Stimulated activated CD8-positive, alpha-beta memory T cell treated with anti-CD3 and anti-CD28 coated beads, Interleukin-15, amount 100 ng/mL, for 4 hours (primary cell): ENCODE measurements around the gene USP10.

Source experiments
- DNase-seq, 2 donors: peaks; one replicate each; pipeline ENCODE4 v3.0.0-alpha.2; 2020; ENCODE audit warnings: low read depth in 2 of 2

Gene USP10

DNA sequence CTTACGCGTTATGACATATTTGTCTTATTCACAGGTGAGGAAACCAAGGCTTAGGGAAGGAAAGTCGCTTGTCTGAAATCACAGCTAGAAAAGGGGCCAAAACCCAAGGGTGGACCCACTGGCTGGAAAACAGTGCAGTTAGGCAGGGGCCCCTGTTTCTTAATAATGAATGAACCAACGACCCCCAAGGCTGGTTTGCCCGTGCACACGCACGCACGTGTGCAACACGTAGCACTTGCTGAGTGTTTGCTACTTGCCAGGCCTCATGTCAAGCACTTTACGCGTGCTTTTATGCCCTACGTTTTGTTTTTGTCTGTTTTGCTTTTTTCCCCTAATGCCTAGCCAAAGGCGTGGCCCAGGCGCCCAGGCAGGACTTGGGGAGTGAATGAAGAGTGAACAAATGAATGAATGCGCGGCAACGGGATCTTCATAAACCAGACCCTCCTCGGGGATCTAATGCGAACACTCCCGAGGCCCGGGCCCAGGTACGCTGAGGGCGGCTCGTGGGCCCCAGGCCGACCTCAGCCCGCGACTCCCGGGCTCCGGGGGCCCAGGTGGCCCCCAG lies 571 bp upstream of the USP10 start:
- DNase-seq = no peak

GRCh38 chr16:84700446-84701300 lies 873 bp downstream of the USP10 start:
- DNase-seq = no peak

DNA sequence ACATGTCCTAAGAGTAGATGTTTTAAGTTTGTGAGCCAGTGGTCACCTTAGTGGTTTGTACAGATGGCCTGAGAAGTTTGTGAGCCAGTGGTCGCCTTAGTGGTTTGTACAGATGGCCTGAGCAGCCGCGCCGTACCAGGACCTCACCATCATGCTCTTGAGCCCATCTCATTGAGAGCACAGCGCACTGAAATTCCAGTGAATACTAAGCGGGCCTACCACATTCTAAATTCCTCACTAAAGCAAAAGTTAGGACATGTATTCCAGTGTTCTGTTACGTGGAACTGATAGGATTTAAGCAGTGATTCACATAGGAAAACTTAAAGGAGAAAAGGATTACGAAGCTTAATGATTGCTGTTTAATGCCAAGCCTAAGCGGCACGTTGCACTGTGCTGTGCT lies 3.9 kb downstream of the USP10 start:
- no peak for DNase-seq

DNA sequence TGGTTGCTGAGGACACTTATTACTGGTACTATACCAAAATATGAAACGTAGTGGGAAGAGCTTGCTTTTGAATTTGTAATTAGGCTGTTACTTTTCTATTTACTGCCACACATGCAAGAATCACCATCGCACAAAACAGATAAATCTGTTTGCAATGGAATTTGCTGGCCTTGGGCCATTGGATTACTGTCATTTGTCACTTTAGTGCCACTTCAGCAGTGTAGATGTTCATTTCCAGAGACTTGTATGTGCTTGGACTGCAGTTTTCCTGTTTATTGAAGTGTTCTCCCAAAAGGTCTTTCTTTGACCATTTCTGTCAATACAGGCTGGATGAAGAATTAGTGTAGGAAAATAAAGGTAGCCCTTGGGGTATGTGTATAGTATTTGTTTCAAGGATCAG lies 4.5 kb downstream of the USP10 start:
- no peak for DNase-seq

- DNase-seq = no peak
Observed at GRCh38 chr16:84706856-84707255, 7.1 kb downstream of the USP10 start.

- DNase-seq = no peak
Observed at GRCh38 chr16:84709609-84710008, 9.8 kb downstream of the USP10 start.

GRCh38 chr16:84710686-84711085 lies 10.9 kb downstream of the USP10 start:
- DNase-seq = no peak

DNA sequence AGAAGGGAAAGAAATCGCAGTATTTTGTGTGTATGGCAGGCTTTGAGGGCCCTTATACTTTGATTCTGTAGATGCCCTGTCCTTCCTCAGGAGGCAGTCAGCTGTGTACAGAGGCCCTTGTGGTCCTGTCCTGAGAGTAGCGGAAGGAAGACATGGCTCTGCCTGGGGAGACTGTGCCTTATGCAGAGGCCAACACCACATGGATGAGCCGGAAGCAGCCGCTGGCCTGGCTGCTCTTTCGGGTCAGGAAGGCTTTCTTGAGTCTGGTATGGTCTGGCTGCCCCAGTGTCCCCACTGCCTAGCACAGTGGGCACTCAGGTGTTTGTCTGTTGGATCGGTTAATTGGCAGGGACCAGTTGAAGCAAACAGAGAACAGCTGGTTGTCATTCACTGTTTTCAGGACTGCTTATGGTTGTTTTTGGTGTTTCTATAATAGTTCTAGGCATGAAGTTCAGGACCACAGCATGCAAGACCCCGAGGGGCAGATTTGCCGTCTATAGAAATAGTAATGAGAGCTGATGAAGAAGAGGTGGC lies 12.4 kb downstream of the USP10 start:
- DNase-seq = no peak

DNA sequence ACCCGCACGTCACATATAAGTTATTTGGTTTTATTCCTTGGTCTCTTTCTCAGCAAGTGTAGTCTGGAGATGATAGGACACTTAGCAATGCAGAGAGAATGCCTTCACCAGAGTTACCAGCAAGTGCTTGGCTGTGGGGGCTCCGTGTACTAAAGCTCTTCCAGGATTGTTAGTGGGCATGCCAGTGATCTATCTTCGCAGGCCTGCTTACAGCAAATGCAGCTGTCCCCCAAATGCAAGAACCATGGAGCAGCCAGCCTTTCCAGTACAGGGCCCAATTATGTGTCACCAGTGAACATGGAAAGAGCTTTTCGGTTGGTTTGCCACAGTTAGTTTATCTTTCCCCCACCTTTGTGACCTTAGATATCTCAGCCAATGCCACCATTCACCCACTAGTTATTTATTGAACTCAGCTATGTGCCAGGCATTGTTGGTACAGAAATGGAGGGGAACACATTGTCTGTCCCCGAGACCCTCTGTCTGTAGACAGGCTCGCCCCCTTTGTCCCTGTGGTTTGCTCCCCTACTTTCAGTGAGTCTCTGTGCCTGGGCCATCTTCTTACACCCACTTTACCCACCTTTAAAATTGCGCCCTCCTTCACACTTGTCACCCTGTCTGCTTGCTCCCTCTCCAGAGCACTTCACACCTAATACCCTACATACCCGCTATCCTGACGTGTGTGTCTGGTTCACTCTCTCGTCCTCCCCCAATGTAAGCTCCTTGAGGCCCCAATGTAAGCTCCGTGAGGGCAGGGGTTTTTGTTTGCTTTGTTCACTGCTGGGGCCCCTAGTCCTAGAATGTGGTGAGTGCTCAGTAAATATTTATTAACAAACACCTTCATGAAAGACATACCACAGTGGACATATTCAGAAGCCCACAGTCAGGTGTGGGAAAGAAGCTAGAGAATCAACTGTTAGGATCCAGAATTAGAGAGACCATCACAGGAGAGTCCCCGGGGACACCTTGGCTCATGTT lies 13.3 kb downstream of the USP10 start:
- DNase-seq = no peak

DNA sequence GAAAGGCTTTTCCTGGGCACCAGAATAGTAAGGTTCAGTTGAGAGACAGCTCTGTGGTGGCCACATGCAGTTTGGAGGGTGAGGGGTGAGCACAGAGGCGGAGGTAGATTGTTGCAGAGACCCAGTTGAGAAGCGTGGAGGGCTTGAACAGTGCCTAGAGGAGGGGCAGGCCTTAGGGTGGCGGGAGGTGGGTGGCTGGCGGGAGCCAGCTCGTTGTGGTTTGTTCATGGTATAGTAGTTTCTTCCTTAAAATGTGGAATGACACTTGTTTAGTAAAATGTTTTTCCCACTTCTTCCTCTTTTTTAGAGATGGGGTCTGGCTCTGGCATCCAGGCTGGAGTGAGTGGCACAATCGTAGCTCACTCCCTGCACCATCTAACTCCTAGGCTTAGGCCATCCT lies 14.2 kb downstream of the USP10 start:
- DNase-seq = no peak

DNA sequence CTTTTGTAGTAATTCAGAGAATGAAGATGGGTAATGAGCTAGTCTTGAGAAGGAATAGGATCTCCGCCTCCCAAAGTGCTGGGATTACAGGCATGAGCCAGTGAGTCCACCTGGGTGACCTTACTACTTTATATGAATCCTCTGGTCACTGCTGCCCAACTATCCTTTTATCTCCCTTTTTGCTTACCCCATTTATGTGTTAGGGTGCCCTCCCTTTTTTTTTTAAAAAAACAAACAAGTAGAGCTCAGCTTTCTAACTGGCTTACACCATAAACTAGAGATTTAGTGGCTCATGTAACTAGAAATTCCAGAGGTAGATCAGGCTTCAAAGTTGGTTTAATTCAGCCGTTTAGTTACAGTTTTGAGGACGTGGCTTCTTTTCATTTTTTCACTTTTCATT lies 15.6 kb downstream of the USP10 start:
- no peak for DNase-seq

GRCh38 chr16:84715854-84716253 lies 16.1 kb downstream of the USP10 start:
- no peak for DNase-seq

DNA sequence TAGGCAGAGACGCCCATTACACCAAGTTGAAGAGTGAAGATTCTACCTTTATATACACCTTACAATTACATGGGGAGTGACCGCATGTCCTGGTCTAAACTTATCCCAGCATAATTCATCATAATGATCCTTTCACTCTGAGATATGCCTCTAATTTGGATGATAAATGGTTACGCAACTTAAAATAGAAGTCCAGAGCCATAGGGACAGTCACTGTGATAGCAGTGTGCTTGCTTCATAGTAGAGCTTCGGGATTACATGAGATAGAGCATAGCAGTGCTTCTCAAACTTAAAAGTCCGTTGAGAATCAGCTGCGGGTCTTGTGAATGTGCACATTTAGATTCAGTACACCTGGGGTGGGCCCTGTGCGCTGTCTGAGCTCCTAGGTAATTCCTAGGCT lies 16.9 kb downstream of the USP10 start:
- DNase-seq = no peak

DNA sequence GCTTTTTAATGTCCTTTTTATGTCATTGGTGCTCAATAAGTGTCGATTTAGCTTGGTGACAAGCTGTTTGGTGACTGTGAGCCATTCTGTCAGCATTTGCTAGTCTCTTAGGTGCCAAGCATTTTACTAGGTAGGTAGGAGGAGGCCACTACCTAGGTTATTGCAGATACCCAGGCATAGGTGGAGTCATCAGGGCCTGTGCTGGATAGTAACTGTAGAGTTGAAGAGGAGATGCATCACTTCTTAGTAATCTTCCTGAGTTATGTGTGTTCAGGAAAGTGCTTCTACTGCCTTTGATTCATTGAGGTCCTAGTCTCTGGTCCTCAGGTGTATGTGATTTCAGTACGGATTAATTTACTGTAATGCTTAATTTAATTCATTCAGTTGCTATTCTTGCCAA lies 17.7 kb downstream of the USP10 start:
- no peak for DNase-seq

GRCh38 chr16:84720177-84720579 lies 20.4 kb downstream of the USP10 start:
- DNase-seq = no peak

- no peak for DNase-seq
Observed at GRCh38 chr16:84722068-84722467, 22.3 kb downstream of the USP10 start.

- no peak for DNase-seq
Observed at GRCh38 chr16:84723906-84724305, 24.1 kb downstream of the USP10 start.

DNA sequence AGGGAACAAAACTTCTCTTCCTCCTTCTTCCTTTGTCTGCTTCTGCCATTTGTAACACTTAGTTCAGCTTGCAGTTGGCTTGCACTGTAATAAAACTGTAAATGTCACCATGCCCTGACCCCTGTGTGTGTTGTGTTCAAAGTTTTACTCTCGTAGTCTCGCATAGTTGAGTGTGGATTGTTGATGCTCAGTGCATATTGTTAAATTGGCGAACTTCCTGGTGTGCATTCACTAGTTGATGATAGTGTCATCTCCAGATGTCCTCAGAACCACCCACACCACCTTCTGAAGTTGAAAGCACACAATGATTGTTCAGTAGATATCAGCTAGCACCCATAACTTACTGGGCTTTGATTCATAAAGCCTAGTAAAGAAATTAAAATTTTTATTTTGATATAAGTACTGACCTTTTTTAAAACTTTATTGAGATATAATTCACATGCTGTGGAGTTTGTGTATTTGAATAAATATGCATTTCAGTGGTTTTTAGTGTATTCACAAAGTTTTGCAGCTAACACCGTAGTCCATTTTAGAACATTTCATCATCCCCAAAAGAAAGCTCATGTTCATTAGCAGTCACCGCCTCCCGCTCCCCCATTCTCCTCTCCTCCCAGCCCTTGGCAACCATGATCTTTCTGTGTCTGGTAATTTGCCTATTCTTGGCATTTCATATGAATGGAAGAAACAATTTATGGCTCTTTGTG lies 25.0 kb downstream of the USP10 start:
- no peak for DNase-seq

DNA sequence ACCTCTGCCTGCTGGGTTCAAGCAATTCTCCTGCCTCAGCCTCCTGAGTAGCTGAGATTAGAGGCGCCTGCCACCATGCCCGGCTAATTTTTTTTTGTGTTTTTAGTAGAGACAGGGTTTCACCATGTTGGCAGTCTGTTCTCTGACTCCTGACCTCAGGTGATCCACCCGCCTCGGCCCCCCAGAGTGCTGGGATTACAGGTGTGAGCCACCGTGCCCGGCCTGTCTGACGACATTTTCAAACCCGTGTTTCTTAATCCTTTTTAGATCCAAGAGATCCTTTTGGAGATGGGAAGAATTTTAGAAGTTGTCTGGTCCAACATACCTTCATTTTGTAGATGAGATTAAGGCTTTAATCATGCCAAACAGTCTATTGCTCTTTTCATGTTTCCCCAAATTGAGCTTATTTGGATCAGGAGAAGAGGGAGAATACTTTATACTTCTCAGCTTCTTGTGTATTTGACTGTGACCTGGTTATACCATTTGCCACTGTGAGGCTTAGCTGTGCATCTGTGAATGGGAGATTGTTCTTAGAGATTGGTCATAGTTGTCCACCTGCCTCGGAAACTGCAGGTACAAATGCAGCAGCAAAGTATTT lies 25.8 kb downstream of the USP10 start:
- DNase-seq = no peak

GRCh38 chr16:84726079-84726668 lies 26.4 kb downstream of the USP10 start:
- peak; percentile 43 to 53 for DNase-seq
